Right atrium auricular region (tissue), 2 donors: ENCODE measurements around the gene CPD. TPM values are rescaled to one million over a fixed set of nuclear protein-coding genes. Genes with fewer than 3 reads are reported as not detected.
A peak's percentile ranks its signal among the peaks of the same experiment; 100 is the strongest.

Experiments
- DNase-seq: peaks from one replicate; pipeline ENCODE4 v3.0.0-alpha.2; 2019; ENCODE audit warnings: low spot score
- H3K27ac ChIP-seq, 2 donors: fragments of 200-600 bp; sonication (generic); 1 replicate in 1 of 2; 2 replicates in 1 of 2; pipeline ENCODE4 v1.5.1; 2016 to 2019
- H3K27me3 ChIP-seq, 2 donors: fragments of 200-600 bp; sonication (generic); one replicate each; pipeline versions ENCODE4 v1.5.1 to v1.6.0; 2017 to 2019
- H3K36me3 ChIP-seq: fragments of 200-600 bp; sonication (generic); one replicate; pipeline ENCODE4 v1.5.1; 2016
- H3K4me1 ChIP-seq, 2 donors: fragments of 200-600 bp; sonication (generic); one replicate each; pipeline versions ENCODE4 v1.5.1 to v1.6.0; 2017 to 2019
- H3K4me3 ChIP-seq, 2 donors: fragments of 200-600 bp; sonication (generic); 1 replicate in 1 of 2; 2 replicates in 1 of 2; pipeline ENCODE4 v1.5.1; 2017 to 2019; ENCODE audit warnings: mild to moderate bottlenecking in 1 of 2, moderate library complexity in 1 of 2
- H3K9me3 ChIP-seq, 2 donors: fragments of 200-600 bp; sonication (generic); one replicate each; pipeline ENCODE4 v1.5.1; 2019
- CTCF ChIP-seq, 2 donors: fragments of 200-600 bp; sonication (generic); IDR thresholded peaks; one replicate each; pipeline ENCODE4 v1.5.1; 2019; ENCODE audit warnings: antibody characterized with exemption in 2 of 2
- total RNA-seq, 2 donors: library from RNA; depleted of rRNA; stranded (reverse); fragments of >200 nt; gene quantifications; one replicate each; pipeline ENCODE4 v1.1.0, GENCODE V29; 2016

Gene CPD
- total RNA-seq, 2 donors from 2014 or later: 41.3 to 44.1 TPM

GRCh38 chr17:30381340-30381659 lies 2.6 kb downstream of the CPD start:
- no peak for DNase-seq
- Histone ChIP-seq H3K4me3 (peak overlapping the region in 1 of 2 donors; percentile 87), H3K27me3 (no peaks in the 10 kb centered on the region), H3K9me3 (no peaks in the 10 kb centered on the region), H3K4me1 (peaks cover 0 to 59% of the 10 kb centered on the region in 2 donors), H3K27ac (no peak overlapping the region), H3K36me3 (peaks cover 7% of the 10 kb centered on the region)
- TF ChIP-seq CTCF (IDR thresholded peaks at IDR 0.05): no peak

- H3K4me1 ChIP-seq: peaks cover 0 to 49% of the 10 kb centered on the region in 2 donors
- H3K36me3 ChIP-seq: peaks cover 13% of the 10 kb centered on the region
- H3K9me3 ChIP-seq: no peaks in the 10 kb centered on the region
- H3K27me3 ChIP-seq: no peaks in the 10 kb centered on the region
- no peak overlapping the region for H3K4me3 ChIP-seq
- DNase-seq: no peak
- H3K27ac ChIP-seq: no peak overlapping the region
- no peak for TF ChIP-seq CTCF (IDR thresholded peaks at IDR 0.05)
Measured at GRCh38 chr17:30382345-30382744, 3.6 kb downstream of the CPD start.

DNA sequence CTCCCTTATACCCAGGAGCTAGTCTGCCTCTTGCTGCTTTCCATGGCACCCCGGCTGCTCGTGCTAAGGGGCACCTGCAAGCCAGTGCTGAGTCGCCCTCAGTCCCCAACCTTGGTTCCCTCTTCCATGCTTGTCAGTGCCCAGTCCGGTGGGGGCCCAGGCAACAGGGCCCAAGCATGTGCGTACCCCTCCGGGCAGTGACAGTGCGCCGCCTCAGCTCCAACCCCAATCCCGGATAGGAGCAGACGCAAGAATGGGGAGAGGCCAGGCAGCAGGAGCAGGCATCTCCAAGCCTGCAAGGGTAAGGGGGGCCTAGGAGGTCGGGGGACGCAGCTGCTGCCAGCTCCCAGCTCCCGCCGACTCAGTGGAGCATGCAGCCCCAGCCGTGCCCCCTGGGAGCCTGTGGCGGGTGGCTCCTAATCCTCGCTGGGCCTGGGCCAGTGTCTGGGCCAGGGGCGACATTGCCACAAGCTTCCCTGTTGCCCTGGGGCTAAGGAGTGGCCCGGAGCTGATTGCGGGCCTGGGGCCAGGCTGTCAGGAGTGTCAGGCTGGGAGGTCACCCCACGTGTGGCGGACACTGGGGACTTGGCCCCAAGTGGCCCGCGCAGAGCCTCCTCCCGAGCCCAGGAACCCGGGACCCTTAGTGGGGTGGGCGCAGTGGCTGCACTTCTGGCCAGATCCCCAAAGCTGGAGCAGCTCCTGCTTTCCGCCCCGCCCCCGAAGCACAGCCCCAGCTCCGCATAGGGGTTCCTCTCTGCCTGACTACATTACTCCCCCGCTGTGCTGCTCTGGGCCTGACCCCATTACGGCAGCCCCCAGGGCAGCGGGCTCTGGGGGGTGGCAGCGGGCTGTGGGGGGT lies 9.8 kb downstream of the CPD start:
- no peak overlapping the region for H3K27ac ChIP-seq
- no peak for DNase-seq
- H3K9me3 ChIP-seq: no peaks in the 10 kb centered on the region
- no peaks in the 10 kb centered on the region for H3K4me1 ChIP-seq
- H3K4me3 ChIP-seq: no peak overlapping the region
- no peaks in the 10 kb centered on the region for H3K27me3 ChIP-seq
- H3K36me3 ChIP-seq: peaks cover 30% of the 10 kb centered on the region
- TF ChIP-seq CTCF (IDR thresholded peaks at IDR 0.05): no peak

- no peak for DNase-seq
- Histone ChIP-seq H3K4me1 (peaks cover 0 to 4% of the 10 kb centered on the region in 2 donors), H3K9me3 (no peaks in the 10 kb centered on the region), H3K27me3 (no peaks in the 10 kb centered on the region), H3K27ac (no peak overlapping the region), H3K4me3 (no peak overlapping the region), H3K36me3 (peaks cover 30% of the 10 kb centered on the region)
- no peak for TF ChIP-seq CTCF (IDR thresholded peaks at IDR 0.05)
Measured at GRCh38 chr17:30389756-30390300, 11.1 kb downstream of the CPD start.

GRCh38 chr17:30391534-30391933 lies 12.8 kb downstream of the CPD start:
- Histone ChIP-seq H3K36me3 (peaks cover 20% of the 10 kb centered on the region), H3K27ac (no peak overlapping the region), H3K4me1 (peaks cover 0 to 4% of the 10 kb centered on the region in 2 donors), H3K9me3 (no peaks in the 10 kb centered on the region), H3K27me3 (no peaks in the 10 kb centered on the region), H3K4me3 (no peak overlapping the region)
- DNase-seq: no peak
- no peak for TF ChIP-seq CTCF (IDR thresholded peaks at IDR 0.05)
